Measurements from ENCODE around the gene ARMC9. TPM values are rescaled to one million over a fixed set of nuclear protein-coding genes. Genes with fewer than 3 reads are reported as not detected.
A peak's percentile ranks its signal among the peaks of the same experiment; 100 is the strongest.

Gene ARMC9
- total and polyA plus RNA-seq, 2 experiments from 2014 or later = 22.5 to 23.7 TPM

- H2AFZ ChIP-seq = no peak overlapping the region
- no peak overlapping the region for H3K4me2 ChIP-seq
- no peak overlapping the region for H3K4me3 ChIP-seq
- TF ChIP-seq EZH2phosphoT487 (IDR thresholded peaks at IDR 0.05; ENCODE audit: low read depth, severe bottlenecking, unreplicated experiment) (no peak), CTCF (IDR thresholded peaks at IDR 0.05; ENCODE audit: poor library complexity) (no peak), EZH2 (IDR thresholded peaks at IDR 0.05; ENCODE audit: borderline replicate concordance) (no peak)
- 83% methylated on average over 8 of the region's 8 CpGs for WGBS (ENCODE audit: low lambda C conversion rate, missing lambda C conversion rate)
- DNase-seq (ENCODE audit: low spot score) = no peak
- no peaks in the 10 kb centered on the region for H3K27me3 ChIP-seq
- no peaks in the 10 kb centered on the region for H3K9me2 ChIP-seq (replicated peaks; ENCODE audit: insufficient read depth)
- no peaks in the 10 kb centered on the region for H3K79me2 ChIP-seq
- H3K9me3 ChIP-seq (ENCODE audit: low read depth) = no peaks in the 10 kb centered on the region
- no peaks in the 10 kb centered on the region for H3K36me3 ChIP-seq (replicated peaks; ENCODE audit: insufficient read depth, low read depth)
- no peak overlapping the region for H3K27ac ChIP-seq
- peaks cover 8% of the 10 kb centered on the region for H3K4me1 ChIP-seq (ENCODE audit: insufficient read depth)
- H4K20me1 ChIP-seq (ENCODE audit: insufficient read depth, poor library complexity, severe bottlenecking) = no peaks in the 10 kb centered on the region
These were observed 96.9 kb downstream of the ARMC9 start for GRCh38 chr2:231295363-231295655.

GRCh38 chr2:231296401-231296974 is 98.1 kb downstream of the ARMC9 start:
- H3K9me2 ChIP-seq (replicated peaks; ENCODE audit: insufficient read depth) = no peaks in the 10 kb centered on the region
- WGBS (ENCODE audit: low lambda C conversion rate, missing lambda C conversion rate) = 99% methylated on average over 13 of the region's 13 CpGs
- H4K20me1 ChIP-seq (ENCODE audit: insufficient read depth, poor library complexity, severe bottlenecking) = no peaks in the 10 kb centered on the region
- no peak overlapping the region for H3K4me3 ChIP-seq
- H3K79me2 ChIP-seq = no peaks in the 10 kb centered on the region
- TF ChIP-seq EZH2 (IDR thresholded peaks at IDR 0.05; ENCODE audit: borderline replicate concordance) (no peak), EZH2phosphoT487 (IDR thresholded peaks at IDR 0.05; ENCODE audit: low read depth, severe bottlenecking, unreplicated experiment) (no peak), CTCF (IDR thresholded peaks at IDR 0.05; ENCODE audit: poor library complexity) (no peak)
- H3K9me3 ChIP-seq (ENCODE audit: low read depth) = no peaks in the 10 kb centered on the region
- no peak overlapping the region for H2AFZ ChIP-seq
- no peaks in the 10 kb centered on the region for H3K36me3 ChIP-seq (replicated peaks; ENCODE audit: insufficient read depth, low read depth)
- DNase-seq (ENCODE audit: low spot score) = no peak
- no peaks in the 10 kb centered on the region for H3K27me3 ChIP-seq
- no peak overlapping the region for H3K27ac ChIP-seq
- H3K4me1 ChIP-seq (ENCODE audit: insufficient read depth) = peaks cover 12% of the 10 kb centered on the region
- no peak overlapping the region for H3K4me2 ChIP-seq

- Histone ChIP-seq H2AFZ (no peak overlapping the region), H3K4me2 (no peak overlapping the region), H3K4me3 (no peak overlapping the region), H3K27me3 (no peaks in the 10 kb centered on the region), H3K79me2 (no peaks in the 10 kb centered on the region), H3K9me3 (ENCODE audit: low read depth) (no peaks in the 10 kb centered on the region), H3K9me2 (replicated peaks; ENCODE audit: insufficient read depth) (no peaks in the 10 kb centered on the region), H3K4me1 (ENCODE audit: insufficient read depth) (peaks cover 12% of the 10 kb centered on the region), H4K20me1 (ENCODE audit: insufficient read depth, poor library complexity, severe bottlenecking) (no peaks in the 10 kb centered on the region), H3K36me3 (replicated peaks; ENCODE audit: insufficient read depth, low read depth) (no peaks in the 10 kb centered on the region), H3K27ac (no peak overlapping the region)
- WGBS (ENCODE audit: low lambda C conversion rate, missing lambda C conversion rate) = 55% methylated on average over 12 of the region's 12 CpGs
- TF ChIP-seq EZH2phosphoT487 (IDR thresholded peaks at IDR 0.05; ENCODE audit: low read depth, severe bottlenecking, unreplicated experiment) (no peak), CTCF (IDR thresholded peaks at IDR 0.05; ENCODE audit: poor library complexity) (peak; percentile 68)
- DNase-seq (ENCODE audit: low spot score) = peak; percentile 78
These were observed 98.9 kb downstream of the ARMC9 start for GRCh38 chr2:231297108-231297908.
